MM.1S (cell line): Measurements from ENCODE around the gene HES5.

Source experiments
- CTCF ChIP-seq: fragments of 300-600 bp; sonication (generic); IDR thresholded peaks from 2 replicates; pipeline ENCODE4 v1.5.1; 2016; ENCODE audit warnings: antibody characterized with exemption, low read length, mixed read lengths
- EZH2 ChIP-seq: fragments of 300-600 bp; sonication (generic); optimal IDR thresholded peaks from 2 replicates; pipeline ENCODE3; 2017; ENCODE audit warnings: low read depth, mild to moderate bottlenecking, antibody characterized with exemption, low read length, mixed read lengths
- EZH2phosphoT487 ChIP-seq: fragments of 300-600 bp; sonication (generic); IDR thresholded peaks from 2 replicates; pipeline ENCODE4 v1.6.1; 2018; ENCODE audit warnings: antibody characterized with exemption, low read length

DNA sequence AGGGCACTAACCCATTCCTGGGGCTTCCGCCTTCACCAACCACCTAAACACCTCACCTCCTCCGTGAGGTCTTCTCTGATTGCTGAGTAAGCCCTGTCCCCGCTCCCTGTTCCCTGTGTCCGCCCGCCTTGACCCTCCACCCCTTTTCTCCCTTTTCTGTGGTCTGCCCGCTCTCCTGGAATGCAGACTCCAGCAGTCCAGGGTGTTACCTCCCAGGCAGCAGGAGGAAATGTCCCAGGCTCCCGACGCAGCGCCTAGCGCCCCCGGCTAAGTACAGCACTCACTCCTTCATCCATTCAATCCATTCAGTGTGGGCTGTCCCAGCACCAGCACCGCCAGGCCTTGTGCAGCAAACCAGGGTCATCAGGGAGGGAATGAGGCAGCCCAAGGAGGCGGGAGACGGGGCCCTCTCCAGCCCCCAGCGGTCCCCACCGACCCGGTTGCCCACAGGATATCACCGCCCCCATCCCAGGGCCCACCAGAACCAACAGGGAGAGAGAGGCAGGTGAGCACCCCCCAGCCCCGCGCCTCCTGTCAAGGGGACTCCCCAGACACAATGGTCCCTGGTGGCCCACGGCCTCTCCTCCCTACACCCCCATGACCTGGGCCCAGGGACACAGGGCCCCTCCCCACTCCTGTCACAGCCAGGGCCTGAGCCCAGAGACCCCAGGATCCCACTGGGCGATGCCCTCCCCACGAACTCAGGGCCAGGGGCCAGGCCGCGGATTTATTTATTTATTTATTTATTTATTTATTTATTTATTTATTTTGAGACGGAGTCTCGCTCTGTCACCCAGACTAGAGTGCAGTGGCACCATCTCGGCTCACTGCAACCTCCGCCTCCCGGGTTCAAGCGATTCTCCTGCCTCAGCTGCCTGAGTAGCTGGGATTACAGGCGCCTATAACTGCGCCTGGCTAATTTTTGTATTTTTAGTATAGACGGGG, 36.3 kb upstream of the HES5 start:
- no peak for TF ChIP-seq CTCF
- TF ChIP-seq EZH2 = no peak
- no peak for TF ChIP-seq EZH2phosphoT487
